Mucosa of rectum (tissue), 2 donors: ENCODE results near the gene FRK.
"Not testable (repeated sequence)": the region's sequence is repeated elsewhere in the genome, so short reads cannot be mapped to it uniquely, and the experiment has no call there.

Experiments used
- H3K27ac ChIP-seq, 2 donors: one replicate each; pipeline ENCODE4 v1.7.0; 2013; ENCODE audit warnings: inconsistent platforms in 2 of 2, low read depth in 2 of 2, low read length in 2 of 2
- H3K27me3 ChIP-seq, 2 donors: one replicate each; pipeline ENCODE4 v1.7.0; 2013; ENCODE audit warnings: low read length in 2 of 2; ENCODE audit not compliant: control insufficient read depth in 2 of 2, insufficient read depth in 2 of 2
- H3K36me3 ChIP-seq, 2 donors: one replicate each; pipeline ENCODE4 v1.7.0; 2013; ENCODE audit warnings: low read length in 2 of 2; ENCODE audit not compliant: control insufficient read depth in 2 of 2, insufficient read depth in 2 of 2
- H3K4me1 ChIP-seq, 2 donors: one replicate each; pipeline ENCODE4 v1.7.0; 2013; ENCODE audit warnings: low read length in 2 of 2, mild to moderate bottlenecking in 1 of 2; ENCODE audit not compliant: control insufficient read depth in 2 of 2, insufficient read depth in 2 of 2
- H3K4me3 ChIP-seq, 2 donors: one replicate each; pipeline ENCODE4 v1.7.0; 2013; ENCODE audit warnings: low read length in 2 of 2
- H3K9ac ChIP-seq, 2 donors: one replicate each; pipeline ENCODE4 v1.7.0; 2013; ENCODE audit warnings: low read length in 2 of 2, low read depth in 1 of 2, mild to moderate bottlenecking in 1 of 2
- H3K9me3 ChIP-seq, 2 donors: one replicate each; pipeline ENCODE4 v1.7.0; 2013; ENCODE audit warnings: low read length in 2 of 2; ENCODE audit not compliant: control insufficient read depth in 2 of 2
- donor health status: healthy.
- donor health status: Normal muscosa, but diverticular disease.

The FRK gene

DNA sequence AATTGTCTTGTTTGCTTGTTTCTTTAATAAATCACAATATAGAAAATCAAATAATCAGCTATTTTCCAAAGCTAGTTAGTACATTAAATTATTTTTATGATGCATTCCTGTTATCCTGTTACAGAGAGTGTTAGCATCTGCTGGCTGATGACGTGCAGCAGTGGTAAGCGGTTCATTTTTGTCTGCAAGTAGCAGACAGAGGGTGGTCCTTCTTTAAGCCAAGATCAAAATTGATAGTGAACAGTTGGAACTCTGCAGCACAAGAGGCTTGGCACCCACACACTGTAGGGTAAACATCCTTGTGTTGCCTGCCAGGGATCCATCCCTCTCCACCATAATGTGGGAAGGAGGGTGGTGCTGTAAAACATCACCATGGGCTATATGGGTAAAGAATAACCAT lies 158.3 kb downstream of the FRK start:
- no peak overlapping the region for H3K4me3 ChIP-seq
- H3K4me1 ChIP-seq, result no peaks in the 10 kb centered on the region
- no peaks in the 10 kb centered on the region for H3K27me3 ChIP-seq
- H3K9ac ChIP-seq, result no peak overlapping the region
- no peaks in the 10 kb centered on the region for H3K36me3 ChIP-seq
- no peaks in the 10 kb centered on the region for H3K9me3 ChIP-seq
- no peak overlapping the region for H3K27ac ChIP-seq

GRCh38 chr6:115901896-115902295 lies 158.8 kb downstream of the FRK start:
- Histone ChIP-seq H3K27ac (no peak overlapping the region), H3K9ac (no peak overlapping the region), H3K4me3 (no peak overlapping the region), H3K27me3 (no peaks in the 10 kb centered on the region), H3K4me1 (no peaks in the 10 kb centered on the region), H3K36me3 (no peaks in the 10 kb centered on the region), H3K9me3 (no peaks in the 10 kb centered on the region)

DNA sequence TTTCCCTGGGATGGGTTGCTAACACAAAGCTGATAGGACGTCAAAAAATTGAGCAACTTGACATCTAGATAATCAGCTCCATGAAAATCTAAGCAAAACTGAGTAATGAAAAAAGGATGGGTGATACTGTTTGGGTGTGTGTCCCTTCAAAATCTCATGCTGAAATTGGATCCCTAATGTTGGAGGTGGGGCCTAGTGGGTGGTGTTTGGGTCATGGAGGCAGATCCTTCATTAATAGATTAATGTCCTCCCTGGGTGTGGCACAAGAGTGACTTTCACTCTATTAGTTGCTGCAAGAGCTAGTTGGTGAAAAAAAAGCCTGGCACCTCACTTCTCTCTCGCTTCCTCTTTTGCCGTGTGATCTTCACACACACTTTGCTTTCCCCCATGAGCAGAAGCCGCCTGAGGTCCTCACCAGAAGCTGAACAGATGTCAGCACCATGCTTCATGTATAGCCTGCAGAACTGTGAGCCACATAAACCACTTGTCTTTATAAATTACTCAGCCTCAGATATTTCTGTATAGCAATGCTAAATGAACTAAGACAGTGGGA lies 160.9 kb downstream of the FRK start:
- H3K4me3 ChIP-seq, result no peak overlapping the region
- no peaks in the 10 kb centered on the region for H3K9me3 ChIP-seq
- no peaks in the 10 kb centered on the region for H3K4me1 ChIP-seq
- no peak overlapping the region for H3K27ac ChIP-seq
- H3K36me3 ChIP-seq, result no peaks in the 10 kb centered on the region
- no peak overlapping the region for H3K9ac ChIP-seq
- H3K27me3 ChIP-seq, result no peaks in the 10 kb centered on the region

DNA sequence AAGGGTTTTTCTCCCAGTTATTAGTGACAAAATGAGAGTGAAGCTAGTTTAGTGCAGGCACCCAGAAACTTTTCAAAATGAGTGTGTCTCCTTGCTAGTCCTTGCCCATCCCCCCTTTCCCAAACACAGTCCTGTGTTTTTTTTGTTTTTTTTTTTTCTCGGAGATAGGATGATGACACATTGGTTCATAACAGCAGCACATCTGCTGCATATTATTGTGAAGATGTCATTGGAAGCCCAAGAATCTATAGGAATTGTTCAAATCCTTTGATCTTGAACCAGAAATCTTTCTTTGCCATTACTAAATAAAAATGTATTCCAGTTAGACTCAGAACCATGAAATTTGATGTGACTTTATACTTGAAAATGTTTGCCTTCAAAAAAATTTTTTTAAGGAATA lies 162.4 kb downstream of the FRK start:
- Histone ChIP-seq H3K9ac (no peak overlapping the region), H3K4me3 (no peak overlapping the region), H3K27me3 (no peaks in the 10 kb centered on the region), H3K36me3 (no peaks in the 10 kb centered on the region), H3K4me1 (no peaks in the 10 kb centered on the region), H3K27ac (no peak overlapping the region), H3K9me3 (no peaks in the 10 kb centered on the region)

DNA sequence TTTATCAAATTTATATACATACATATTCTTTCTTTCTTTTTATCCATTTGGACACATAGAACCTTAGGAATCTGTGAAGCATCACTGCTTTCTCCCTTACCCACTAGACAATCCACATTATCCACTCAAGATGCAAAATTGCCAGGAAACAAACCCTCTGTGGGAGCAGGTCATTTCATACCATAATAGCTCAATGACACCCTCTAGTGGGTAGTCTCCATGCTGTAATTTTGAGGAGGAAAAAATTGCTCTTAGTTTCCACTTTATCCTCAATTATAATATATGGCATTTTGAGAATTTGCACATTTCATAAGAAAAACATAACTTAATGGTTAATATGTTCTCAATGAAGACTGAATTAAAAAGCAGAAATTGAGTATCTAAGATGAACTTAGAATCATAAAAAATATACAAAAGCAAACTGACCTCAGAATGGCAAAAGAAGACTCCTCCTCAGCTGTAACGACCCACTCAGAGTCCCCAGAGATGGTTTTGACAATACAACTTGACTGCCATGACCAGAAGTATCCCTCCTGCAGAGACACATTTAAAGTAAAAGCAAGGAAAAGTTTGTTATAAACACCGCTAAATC lies 164.1 kb downstream of the FRK start:
- Histone ChIP-seq H3K36me3 (no peaks in the 10 kb centered on the region), H3K9me3 (no peaks in the 10 kb centered on the region), H3K9ac (no peak overlapping the region), H3K27me3 (no peaks in the 10 kb centered on the region), H3K4me1 (no peaks in the 10 kb centered on the region), H3K4me3 (no peak overlapping the region), H3K27ac (no peak overlapping the region)

- H3K36me3 ChIP-seq, result no peaks in the 10 kb centered on the region
- H3K27ac ChIP-seq, result no peak overlapping the region
- H3K4me3 ChIP-seq, result no peak overlapping the region
- no peaks in the 10 kb centered on the region for H3K9me3 ChIP-seq
- H3K4me1 ChIP-seq, result no peaks in the 10 kb centered on the region
- H3K9ac ChIP-seq, result no peak overlapping the region
- H3K27me3 ChIP-seq, result no peaks in the 10 kb centered on the region
Measured at GRCh38 chr6:115894426-115894992, 166.2 kb downstream of the FRK start.

GRCh38 chr6:115891750-115892149 lies 168.9 kb downstream of the FRK start:
- Histone ChIP-seq H3K36me3 (no peaks in the 10 kb centered on the region), H3K4me3 (no peak overlapping the region), H3K9me3 (no peaks in the 10 kb centered on the region), H3K27ac (no peak overlapping the region), H3K9ac (no peak overlapping the region), H3K4me1 (no peaks in the 10 kb centered on the region), H3K27me3 (no peaks in the 10 kb centered on the region)

GRCh38 chr6:115891111-115891669 lies 169.5 kb downstream of the FRK start:
- Histone ChIP-seq H3K36me3 (no peaks in the 10 kb centered on the region), H3K27me3 (no peaks in the 10 kb centered on the region), H3K4me3 (no peak overlapping the region), H3K4me1 (no peaks in the 10 kb centered on the region), H3K9ac (no peak overlapping the region), H3K9me3 (no peaks in the 10 kb centered on the region), H3K27ac (no peak overlapping the region)

DNA sequence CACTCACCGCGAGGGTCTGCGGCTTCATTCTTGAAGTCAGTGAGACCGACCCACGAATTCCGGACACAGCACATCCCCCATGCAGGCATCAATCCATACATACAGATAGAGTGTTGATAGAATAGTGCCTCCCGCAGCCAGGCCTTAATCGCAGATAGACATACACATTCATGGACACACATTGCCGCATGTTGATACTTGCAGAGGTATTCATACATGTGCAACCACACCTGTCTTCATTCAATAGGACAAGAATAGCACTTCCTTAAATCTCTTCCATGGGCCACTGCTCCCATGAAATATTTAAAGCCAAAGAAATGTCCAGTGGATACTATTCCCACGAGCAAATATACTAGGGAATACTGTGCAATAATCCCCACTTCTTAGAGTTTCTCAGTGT lies 170.5 kb downstream of the FRK start:
- H3K27me3 ChIP-seq, result no peaks in the 10 kb centered on the region
- no peaks in the 10 kb centered on the region for H3K4me1 ChIP-seq
- no peaks in the 10 kb centered on the region for H3K9me3 ChIP-seq
- no peak overlapping the region for H3K9ac ChIP-seq
- H3K36me3 ChIP-seq, result no peaks in the 10 kb centered on the region
- no peak overlapping the region for H3K27ac ChIP-seq
- H3K4me3 ChIP-seq, result no peak overlapping the region

GRCh38 chr6:115888687-115889470 lies 171.8 kb downstream of the FRK start:
- not testable (repeated sequence) for H3K4me1 ChIP-seq, H3K9ac ChIP-seq, H3K4me3 ChIP-seq, H3K27me3 ChIP-seq, H3K36me3 ChIP-seq, H3K9me3 ChIP-seq, H3K27ac ChIP-seq
